ENCODE data around the gene ABHD3. TPM values are rescaled to one million over a fixed set of nuclear protein-coding genes. Genes with fewer than 3 reads are reported as not detected.

Gene ABHD3
- total RNA-seq, 1 donor from 2014 or later: 4.3 TPM

GRCh38 chr18:21743166-21743832 is 38.7 kb upstream of the ABHD3 start:
- Mint-ChIP-seq H3K9me3 (ENCODE audit: low read depth) (peaks cover 1% of the 10 kb centered on the region), H3K27me3 (ENCODE audit: low read depth) (no peaks in the 10 kb centered on the region), H3K4me3 (ENCODE audit: unreplicated experiment) (peak overlapping the region; percentile 20), H3K4me1 (ENCODE audit: low read depth) (peaks cover 58% of the 10 kb centered on the region), H3K27ac (ENCODE audit: unreplicated experiment) (peak overlapping the region; percentile 39), H3K36me3 (ENCODE audit: low read depth) (no peaks in the 10 kb centered on the region)
- DNase-seq (ENCODE audit: low spot score): no peak
- TF ChIP-seq CTCF (IDR thresholded peaks at IDR 0.05): no peak

GRCh38 chr18:21742315-21742687 is 37.7 kb upstream of the ABHD3 start:
- no peak for DNase-seq (ENCODE audit: low spot score)
- Mint-ChIP-seq H3K27me3 (ENCODE audit: low read depth) (no peaks in the 10 kb centered on the region), H3K36me3 (ENCODE audit: low read depth) (peaks cover 2% of the 10 kb centered on the region), H3K4me1 (ENCODE audit: low read depth) (peaks cover 50% of the 10 kb centered on the region), H3K27ac (ENCODE audit: unreplicated experiment) (no peak overlapping the region), H3K4me3 (ENCODE audit: unreplicated experiment) (peak overlapping the region; percentile 81), H3K9me3 (ENCODE audit: low read depth) (peaks cover 9% of the 10 kb centered on the region)
- TF ChIP-seq CTCF (IDR thresholded peaks at IDR 0.05): no peak

- no peaks in the 10 kb centered on the region for H3K27me3 Mint-ChIP-seq (ENCODE audit: low read depth)
- peaks cover 45% of the 10 kb centered on the region for H3K4me1 Mint-ChIP-seq (ENCODE audit: low read depth)
- no peak for DNase-seq (ENCODE audit: low spot score)
- H3K4me3 Mint-ChIP-seq (ENCODE audit: unreplicated experiment): peak overlapping the region; percentile 81
- H3K36me3 Mint-ChIP-seq (ENCODE audit: low read depth): peaks cover 3% of the 10 kb centered on the region
- peak overlapping the region; percentile 81 for H3K27ac Mint-ChIP-seq (ENCODE audit: unreplicated experiment)
- peak; percentile 50 for TF ChIP-seq CTCF (IDR thresholded peaks at IDR 0.05)
- H3K9me3 Mint-ChIP-seq (ENCODE audit: low read depth): peaks cover 15% of the 10 kb centered on the region
These were observed 37.2 kb upstream of the ABHD3 start for GRCh38 chr18:21741562-21742314.

GRCh38 chr18:21741312-21741561 is 36.7 kb upstream of the ABHD3 start:
- TF ChIP-seq CTCF (IDR thresholded peaks at IDR 0.05): no peak
- Mint-ChIP-seq H3K27ac (ENCODE audit: unreplicated experiment) (no peak overlapping the region), H3K4me1 (ENCODE audit: low read depth) (peaks cover 41% of the 10 kb centered on the region), H3K4me3 (ENCODE audit: unreplicated experiment) (peak overlapping the region; percentile 81), H3K36me3 (ENCODE audit: low read depth) (peaks cover 3% of the 10 kb centered on the region), H3K27me3 (ENCODE audit: low read depth) (no peaks in the 10 kb centered on the region), H3K9me3 (ENCODE audit: low read depth) (peaks cover 20% of the 10 kb centered on the region)
- no peak for DNase-seq (ENCODE audit: low spot score)

GRCh38 chr18:21740538-21741311 is 36.2 kb upstream of the ABHD3 start, which contains the start of gene MIB1:
Gene MIB1 (plus strand): TSS chr18:21740792. CDS start chr18:21741584, 792 bp downstream.
- Mint-ChIP-seq H3K27ac (ENCODE audit: unreplicated experiment) (peak within 1 kb of the TSS; percentile 99), H3K4me1 (ENCODE audit: low read depth) (peaks cover 44% of the 10 kb centered on the region), H3K27me3 (ENCODE audit: low read depth) (no peaks in the 10 kb centered on the region), H3K36me3 (ENCODE audit: low read depth) (peaks cover 6% of the 10 kb centered on the region), H3K9me3 (ENCODE audit: low read depth) (peaks cover 22% of the 10 kb centered on the region), H3K4me3 (ENCODE audit: unreplicated experiment) (peak within 1 kb of the TSS; percentile 94)
- peak; percentile 99 for DNase-seq (ENCODE audit: low spot score)
- TF ChIP-seq CTCF (IDR thresholded peaks at IDR 0.05): no peak
